Measurements from ENCODE around the gene PYY.

PYY gene

DNA sequence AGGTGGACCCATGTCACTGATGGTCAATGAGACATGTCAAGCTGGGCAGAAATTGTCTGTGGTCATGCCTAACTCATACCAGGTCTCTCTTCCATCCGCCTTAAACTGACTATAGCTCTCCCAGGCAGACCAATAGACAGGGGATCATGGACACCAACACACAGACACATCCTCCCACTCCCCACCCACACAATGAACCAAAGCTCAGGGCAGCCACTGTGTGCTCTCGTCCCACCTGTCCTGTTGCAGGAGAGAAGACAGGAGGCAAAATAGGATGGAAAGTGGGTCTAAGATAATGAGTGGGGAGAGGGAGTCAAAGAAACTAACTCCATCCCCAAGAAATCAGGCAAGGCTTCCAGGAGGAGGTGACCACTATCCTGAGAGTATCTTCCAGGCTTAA, 3.2 kb downstream of the PYY start:
- Histone ChIP-seq H3K4me1 (ENCODE audit: insufficient read depth, poor library complexity, severe bottlenecking) (no peaks in the 10 kb centered on the region), H3K9me3 (ENCODE audit: severe bottlenecking) (no peaks in the 10 kb centered on the region), H3K4me3 (ENCODE audit: severe bottlenecking) (no peak overlapping the region), H3K27ac (ENCODE audit: poor library complexity, severe bottlenecking) (no peak overlapping the region), H3K36me3 (ENCODE audit: low read depth) (no peaks in the 10 kb centered on the region), H3K27me3 (ENCODE audit: insufficient read depth, poor library complexity, severe bottlenecking) (peaks cover 32% of the 10 kb centered on the region)
- TF ChIP-seq, protein P1, sequence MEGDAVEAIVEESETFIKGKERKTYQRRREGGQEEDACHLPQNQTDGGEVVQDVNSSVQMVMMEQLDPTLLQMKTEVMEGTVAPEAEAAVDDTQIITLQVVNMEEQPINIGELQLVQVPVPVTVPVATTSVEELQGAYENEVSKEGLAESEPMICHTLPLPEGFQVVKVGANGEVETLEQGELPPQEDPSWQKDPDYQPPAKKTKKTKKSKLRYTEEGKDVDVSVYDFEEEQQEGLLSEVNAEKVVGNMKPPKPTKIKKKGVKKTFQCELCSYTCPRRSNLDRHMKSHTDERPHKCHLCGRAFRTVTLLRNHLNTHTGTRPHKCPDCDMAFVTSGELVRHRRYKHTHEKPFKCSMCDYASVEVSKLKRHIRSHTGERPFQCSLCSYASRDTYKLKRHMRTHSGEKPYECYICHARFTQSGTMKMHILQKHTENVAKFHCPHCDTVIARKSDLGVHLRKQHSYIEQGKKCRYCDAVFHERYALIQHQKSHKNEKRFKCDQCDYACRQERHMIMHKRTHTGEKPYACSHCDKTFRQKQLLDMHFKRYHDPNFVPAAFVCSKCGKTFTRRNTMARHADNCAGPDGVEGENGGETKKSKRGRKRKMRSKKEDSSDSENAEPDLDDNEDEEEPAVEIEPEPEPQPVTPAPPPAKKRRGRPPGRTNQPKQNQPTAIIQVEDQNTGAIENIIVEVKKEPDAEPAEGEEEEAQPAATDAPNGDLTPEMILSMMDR (IDR thresholded peaks at IDR 0.05; ENCODE audit: poor library complexity, severe bottlenecking), result no peak
- ATAC-seq (ENCODE audit: low read depth) (no peak), DNase-seq (ENCODE audit: low spot score) (no peak)

DNA sequence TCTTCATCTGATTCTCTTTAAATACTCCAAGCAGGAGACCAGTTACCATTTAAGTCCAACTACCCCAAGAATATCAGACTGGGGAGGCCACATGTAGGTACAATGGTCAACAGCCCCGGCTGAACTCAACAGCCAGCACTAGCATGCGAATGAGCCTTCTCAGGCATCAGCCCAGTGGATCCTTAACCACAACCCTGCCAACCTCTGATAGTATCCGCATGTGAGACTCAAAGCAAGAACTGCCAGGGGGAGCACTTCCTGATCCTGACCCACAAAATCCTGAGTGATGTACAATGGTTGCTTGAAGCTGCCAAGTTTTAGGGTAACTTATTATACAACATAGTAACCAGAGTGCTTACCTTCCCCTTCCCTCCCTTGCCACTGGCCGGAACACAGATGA, 4.0 kb downstream of the PYY start:
- Histone ChIP-seq H3K4me3 (ENCODE audit: severe bottlenecking) (no peak overlapping the region), H3K9me3 (ENCODE audit: severe bottlenecking) (no peaks in the 10 kb centered on the region), H3K4me1 (ENCODE audit: insufficient read depth, poor library complexity, severe bottlenecking) (no peaks in the 10 kb centered on the region), H3K27ac (ENCODE audit: poor library complexity, severe bottlenecking) (no peak overlapping the region), H3K36me3 (ENCODE audit: low read depth) (no peaks in the 10 kb centered on the region), H3K27me3 (ENCODE audit: insufficient read depth, poor library complexity, severe bottlenecking) (peaks cover 32% of the 10 kb centered on the region)
- DNase-seq (ENCODE audit: low spot score) (no peak), ATAC-seq (ENCODE audit: low read depth) (no peak; the same call in 2 of the 3 replicates)
- TF ChIP-seq, protein P1 (IDR thresholded peaks at IDR 0.05; ENCODE audit: poor library complexity, severe bottlenecking), result no peak

DNA sequence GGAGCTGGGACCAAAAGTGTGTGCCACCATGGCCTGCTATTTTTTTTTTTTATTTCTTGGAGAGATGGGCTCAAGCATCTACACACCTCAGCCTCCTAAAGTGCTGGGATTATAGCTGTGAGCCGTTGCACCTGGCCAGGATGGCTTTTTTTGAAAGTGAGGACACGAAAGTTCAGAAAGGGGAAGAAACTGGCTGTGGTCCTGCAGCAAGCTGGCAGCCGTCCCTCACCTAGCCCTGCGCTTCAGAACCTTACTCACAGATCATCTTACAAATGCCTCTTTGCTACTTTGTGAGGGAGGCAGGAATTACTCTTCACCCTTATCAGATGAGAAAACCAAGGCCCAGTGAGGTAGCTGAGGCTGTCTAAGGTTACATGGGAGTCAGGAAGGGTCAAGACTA, 7.0 kb downstream of the PYY start:
- TF ChIP-seq, protein P1 (IDR thresholded peaks at IDR 0.05; ENCODE audit: poor library complexity, severe bottlenecking), result no peak
- Histone ChIP-seq H3K9me3 (ENCODE audit: severe bottlenecking) (no peaks in the 10 kb centered on the region), H3K4me3 (ENCODE audit: severe bottlenecking) (no peak overlapping the region), H3K27me3 (ENCODE audit: insufficient read depth, poor library complexity, severe bottlenecking) (peaks cover 4% of the 10 kb centered on the region), H3K36me3 (ENCODE audit: low read depth) (no peaks in the 10 kb centered on the region), H3K27ac (ENCODE audit: poor library complexity, severe bottlenecking) (no peak overlapping the region), H3K4me1 (ENCODE audit: insufficient read depth, poor library complexity, severe bottlenecking) (no peaks in the 10 kb centered on the region)
- no peak for DNase-seq (ENCODE audit: low spot score)
- ATAC-seq (ENCODE audit: low read depth), result no peak

DNA sequence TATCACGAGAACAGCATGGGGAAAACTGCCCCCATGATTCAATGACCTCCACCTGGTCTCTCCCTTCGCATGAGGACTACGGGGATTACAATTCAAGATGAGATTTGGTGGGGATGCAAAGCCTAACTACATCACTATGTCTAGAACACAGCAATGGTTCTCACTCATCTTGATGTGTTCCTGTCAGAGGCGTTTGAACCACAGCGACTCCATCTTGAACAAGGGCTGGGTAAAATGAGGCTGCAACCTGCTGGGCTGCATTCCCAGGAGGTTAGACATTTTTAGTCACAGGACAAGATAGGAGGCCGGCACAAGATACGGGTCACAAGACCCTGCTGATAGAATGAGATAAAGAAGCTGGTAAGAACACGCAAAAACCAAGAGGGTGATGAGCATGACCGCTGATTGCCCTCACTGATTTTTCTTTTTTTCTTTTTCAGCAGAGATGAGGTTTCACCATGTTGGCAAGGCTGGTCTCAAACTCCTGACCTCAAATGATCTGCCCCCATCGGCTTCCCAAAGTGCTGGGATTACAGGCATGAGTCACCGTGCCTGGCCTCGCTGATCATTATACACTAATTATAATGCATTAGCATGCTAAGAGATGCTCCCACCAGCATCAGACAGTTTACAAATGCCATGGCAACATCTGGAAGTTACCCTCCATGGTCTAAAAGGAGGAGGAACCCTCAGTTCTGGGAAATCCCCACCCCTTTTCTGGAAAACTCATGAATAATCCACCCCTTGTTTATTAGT, 8.5 kb downstream of the PYY start:
- Histone ChIP-seq H3K27ac (ENCODE audit: poor library complexity, severe bottlenecking) (no peak overlapping the region), H3K36me3 (ENCODE audit: low read depth) (no peaks in the 10 kb centered on the region), H3K4me3 (ENCODE audit: severe bottlenecking) (no peak overlapping the region), H3K27me3 (ENCODE audit: insufficient read depth, poor library complexity, severe bottlenecking) (no peaks in the 10 kb centered on the region), H3K4me1 (ENCODE audit: insufficient read depth, poor library complexity, severe bottlenecking) (no peaks in the 10 kb centered on the region), H3K9me3 (ENCODE audit: severe bottlenecking) (no peaks in the 10 kb centered on the region)
- TF ChIP-seq, protein P1 (IDR thresholded peaks at IDR 0.05; ENCODE audit: poor library complexity, severe bottlenecking), result no peak
- DNase-seq (ENCODE audit: low spot score) (no peak), ATAC-seq (ENCODE audit: low read depth) (no peak)

DNA sequence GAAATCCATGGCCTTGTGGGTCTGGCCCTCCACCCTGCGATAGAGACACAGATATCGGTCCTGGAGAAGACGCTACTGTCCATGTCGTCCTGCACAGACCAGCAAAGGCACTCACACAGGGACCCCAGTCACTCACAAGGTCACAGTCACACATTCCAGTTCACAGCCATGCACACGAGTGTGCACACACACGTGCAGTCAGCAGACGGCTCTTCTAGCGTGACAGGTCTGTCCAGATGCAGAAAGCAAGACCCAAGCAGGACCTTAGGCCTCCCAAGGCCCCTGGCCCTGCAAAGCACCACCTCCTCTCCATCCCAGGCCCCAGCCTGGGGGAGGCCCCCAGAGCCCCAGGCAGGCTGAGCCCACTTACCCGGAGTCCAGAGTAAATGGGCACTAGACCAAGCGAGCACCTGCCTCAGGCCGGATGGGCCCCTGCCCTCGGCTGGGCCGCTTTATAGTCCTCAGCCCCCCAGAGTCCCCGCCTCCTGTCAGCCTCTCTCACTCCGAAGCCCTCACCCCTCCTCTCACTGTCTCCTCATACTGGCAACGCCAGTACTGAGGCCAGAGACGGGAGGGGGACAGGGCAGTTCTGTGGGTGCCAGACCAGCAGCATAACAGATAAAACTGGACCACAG, 11.6 kb downstream of the PYY start, which contains the start of gene PPY:
Gene PPY (minus strand): TSS at position 426 of the 635 bp plus-strand sequence. CDS start 822 bp downstream, outside the sequence.
- ATAC-seq (ENCODE audit: low read depth), result no peak
- no peaks in the 10 kb centered on the region for H3K4me1 ChIP-seq (ENCODE audit: insufficient read depth, poor library complexity, severe bottlenecking)

More for the DNA sequence above, 11.6 kb downstream of the PYY start, which contains the start of gene PPY:
- TF ChIP-seq, protein P1 (IDR thresholded peaks at IDR 0.05; ENCODE audit: poor library complexity, severe bottlenecking), result no peak
- H3K27ac ChIP-seq (ENCODE audit: poor library complexity, severe bottlenecking), result no peak within 1 kb of the TSS
- no peaks in the 10 kb centered on the region for H3K9me3 ChIP-seq (ENCODE audit: severe bottlenecking)
- DNase-seq (ENCODE audit: low spot score), result no peak
- H3K36me3 ChIP-seq (ENCODE audit: low read depth), result no peaks in the 10 kb centered on the region
- H3K27me3 ChIP-seq (ENCODE audit: insufficient read depth, poor library complexity, severe bottlenecking), result no peaks in the 10 kb centered on the region
- H3K4me3 ChIP-seq (ENCODE audit: severe bottlenecking), result no peak within 1 kb of the TSS

All from RWPE2 (cell line).